K562 (cell line): ENCODE measurements around the gene MALSU1. TPM values are rescaled to one million over a fixed set of nuclear protein-coding genes. Genes with fewer than 3 reads are reported as not detected.

Source experiments
- ATAC-seq: fragments of 200-7000 bp; cut with Tn5 transposase; 3 replicates; pipeline ENCODE4 v1.9.1; 2020; ENCODE audit warnings: moderate library complexity
- BruUV-seq: library from RNA; stranded (reverse); fragments of 400-500 nt; replicated peaks from 2 replicates; lab custom pipeline; 2021; lab: Mats Ljungman, UMichigan
- CTCF ChIA-PET: fragments of 300-600 bp; formaldehyde crosslinking; extraction: SDS; loops from one replicate; lab custom pipeline; 2021; ENCODE audit warnings: low intra/inter-chr PET ratio; lab: Yijun Ruan, JAX
- POLR2A ChIA-PET: fragments of 300-600, 350-650 bp; sonication (Branson Sonifier 250); formaldehyde crosslinking; extraction: SDS; loops from one replicate; lab custom pipeline; 2021; ENCODE audit warnings: antibody characterized with exemption, inconsistent platforms; lab: Yijun Ruan, JAX
- DNase-seq, 4 experiments: peaks; one replicate each; pipeline versions ENCODE4 v3.0.0 to v3.0.0-alpha.2; 2011 to 2018; ENCODE audit warnings: low spot score in 3 of 4, mixed read lengths in 3 of 4; ENCODE audit errors: extremely low read depth in 1 of 4
- FAIRE-seq: peaks from 2 replicates; lab custom pipeline; 2011; peaks lifted over from hg19 to GRCh38; lab: Jason Lieb, UNC
- H2AFZ ChIP-seq: 2 replicates; pipeline ENCODE4 v1.6.0; 2011; ENCODE audit warnings: low read depth, low read length, control low read depth, inconsistent platforms
- H3K27ac ChIP-seq: fragments of 200-600 bp; 3 replicates; pipeline ENCODE4 v1.8.0; 2011; ENCODE audit warnings: low read depth, mild to moderate bottlenecking, control low read depth, inconsistent platforms, low read length, moderate library complexity, mixed read lengths; ENCODE audit errors: extremely low read depth
- H3K27me3 ChIP-seq, 2 experiments: fragments of 300-600 bp in 1 of 2; 2 replicates in 1 of 2; 3 replicates in 1 of 2; pipeline versions ENCODE4 v1.6.0 to v1.8.0; 2011; ENCODE audit warnings: inconsistent platforms in 2 of 2, low read length in 2 of 2, mild to moderate bottlenecking in 1 of 2, mixed read lengths in 1 of 2, moderate library complexity in 1 of 2; ENCODE audit not compliant: control insufficient read depth in 2 of 2, insufficient read depth in 2 of 2
- H3K36me3 ChIP-seq: fragments of 300-600 bp; 3 replicates; pipeline ENCODE4 v1.8.0; 2011; ENCODE audit warnings: mild to moderate bottlenecking, low read length, inconsistent platforms; ENCODE audit not compliant: control insufficient read depth, insufficient read depth
- H3K4me1 ChIP-seq, 2 experiments: fragments of 200-600 bp in 1 of 2; replicated peaks in 1 of 2; 2 replicates in 1 of 2; 3 replicates in 1 of 2; pipeline versions ENCODE4 v1.5.1 to v1.8.0; 2011; ENCODE audit warnings: inconsistent platforms in 2 of 2, low read length in 2 of 2, mild to moderate bottlenecking in 1 of 2, mixed read lengths in 1 of 2, moderate library complexity in 1 of 2; ENCODE audit not compliant: control insufficient read depth in 2 of 2, insufficient read depth in 2 of 2
- H3K4me2 ChIP-seq: 2 replicates; pipeline ENCODE4 v1.6.1; 2011; ENCODE audit warnings: low read length, control low read depth, inconsistent platforms, mixed read lengths; ENCODE audit not compliant: insufficient read depth
- H3K4me3 ChIP-seq: fragments of 200-600 bp; sonication (generic), shearing (Covaris generic); 2 replicates; pipeline ENCODE4 v1.5.1; 2016; ENCODE audit warnings: control low read depth, inconsistent platforms
- H3K79me2 ChIP-seq: fragments of 200-600 bp; 3 replicates; pipeline ENCODE4 v1.8.0; 2011; ENCODE audit warnings: low read length, inconsistent platforms; ENCODE audit not compliant: control insufficient read depth, insufficient read depth
- H3K9ac ChIP-seq, 2 experiments: 2 replicates each; pipeline versions ENCODE4 v1.6.0 to v1.6.1; 2011; ENCODE audit warnings: low read depth in 2 of 2, low read length in 2 of 2, control low read depth in 1 of 2, inconsistent platforms in 1 of 2, mild to moderate bottlenecking in 1 of 2, mixed read lengths in 1 of 2; ENCODE audit not compliant: insufficient read depth in 1 of 2
- H3K9me1 ChIP-seq: one replicate; pipeline ENCODE4 v1.6.0; 2011; ENCODE audit warnings: inconsistent platforms, mild to moderate bottlenecking, low read length, moderate library complexity; ENCODE audit not compliant: control insufficient read depth, insufficient read depth
- H3K9me3 ChIP-seq: replicated peaks from 2 replicates; pipeline ENCODE4 v1.5.1; 2011; ENCODE audit warnings: low read depth, low read length, inconsistent platforms; ENCODE audit not compliant: control insufficient read depth, insufficient read depth
- H4K20me1 ChIP-seq: replicated peaks from 2 replicates; pipeline ENCODE4 v1.6.1; 2011; ENCODE audit warnings: low read length, inconsistent platforms, mixed read lengths; ENCODE audit not compliant: control insufficient read depth, insufficient read depth
- WGBS: fragments of 100-300 bp; shearing (Covaris generic); methylation state at CpG from one replicate; pipeline ENCODE4 v1.1.6; 2016; ENCODE audit warnings: low coverage, mixed read lengths; ENCODE audit not compliant: insufficient coverage; ENCODE audit errors: missing lambda C conversion rate; 5-methylcytosine and 5-hydroxymethylcytosine counted together
- in situ Hi-C: fragments of 300-500 bp; cut with MboI; formaldehyde crosslinking; loops from 4 replicates; pipeline ENCODE4 v1.15.0; 2018; ENCODE audit warnings: inconsistent platforms, mixed read lengths
- intact Hi-C: fragments of 100-400 bp; cut with micrococcal nuclease; formaldehyde crosslinking; loops from 2 replicates; pipeline ENCODE4 v1.14.2; 2022
- polyA plus RNA-seq, 8 experiments: library from polyadenylated mRNA; depleted of rRNA in 4 of 8; stranded (reverse) in 5 of 8; unstranded in 3 of 8; fragments of >200 nt; fragmentation: Nextera tagmentation in 2 of 8; fragmentation: Illumina TruSeq in 1 of 8; extraction: Ambion mirVana in 2 of 8; extraction: Trizol in 1 of 8; gene quantifications; 2 replicates each; pipeline versions ENCODE4 v1.2.1 to v1.2.3, GENCODE V29; 2011 to 2014; ENCODE audit warnings: inconsistent platforms in 1 of 8, missing spikeins in 1 of 8
- total RNA-seq, 7 experiments: library from RNA; depleted of rRNA in 6 of 7; stranded (reverse); fragments of >200 nt in 6 of 7; fragmentation: Illumina TruSeq in 2 of 7; extraction: Trizol in 2 of 7; gene quantifications; 2 replicates each; pipeline versions ENCODE4 v1.2.1 to v1.2.3, GENCODE V29; 2011 to 2021; ENCODE audit warnings: low replicate concordance in 1 of 7
- TF ChIP-seq, protein P1 (sequence below): fragments of 450-650 bp; IDR thresholded peaks from 2 replicates; pipeline ENCODE4 v1.6.1; 2016; ENCODE audit warnings: borderline replicate concordance

Gene MALSU1
- total and polyA plus RNA-seq, 9 of the 15 experiments (the other 6 are each of a cell fraction or from before 2014, with no cell fraction given), result 12.3 to 308 (median 81.2) TPM

GRCh38 chr7:23356726-23357125 lies 57.6 kb downstream of the MALSU1 start:
- POLR2A ChIA-PET, result no interaction called here
- no peaks in the 10 kb centered on the region for H4K20me1 ChIP-seq
- no peak for FAIRE-seq
- TF ChIP-seq, protein P1, sequence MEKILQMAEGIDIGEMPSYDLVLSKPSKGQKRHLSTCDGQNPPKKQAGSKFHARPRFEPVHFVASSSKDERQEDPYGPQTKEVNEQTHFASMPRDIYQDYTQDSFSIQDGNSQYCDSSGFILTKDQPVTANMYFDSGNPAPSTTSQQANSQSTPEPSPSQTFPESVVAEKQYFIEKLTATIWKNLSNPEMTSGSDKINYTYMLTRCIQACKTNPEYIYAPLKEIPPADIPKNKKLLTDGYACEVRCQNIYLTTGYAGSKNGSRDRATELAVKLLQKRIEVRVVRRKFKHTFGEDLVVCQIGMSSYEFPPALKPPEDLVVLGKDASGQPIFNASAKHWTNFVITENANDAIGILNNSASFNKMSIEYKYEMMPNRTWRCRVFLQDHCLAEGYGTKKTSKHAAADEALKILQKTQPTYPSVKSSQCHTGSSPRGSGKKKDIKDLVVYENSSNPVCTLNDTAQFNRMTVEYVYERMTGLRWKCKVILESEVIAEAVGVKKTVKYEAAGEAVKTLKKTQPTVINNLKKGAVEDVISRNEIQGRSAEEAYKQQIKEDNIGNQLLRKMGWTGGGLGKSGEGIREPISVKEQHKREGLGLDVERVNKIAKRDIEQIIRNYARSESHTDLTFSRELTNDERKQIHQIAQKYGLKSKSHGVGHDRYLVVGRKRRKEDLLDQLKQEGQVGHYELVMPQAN, result no peak
- TF ChIP-seq, all 486 proteins: peak for 0
- H3K9me1 ChIP-seq, result no peaks in the 10 kb centered on the region
- DNase-seq (no peak), ATAC-seq (no peak)
- peaks cover 0 to 8% of the 10 kb centered on the region in 2 experiments; a peak in 2 of 5 replicates for H3K4me1 ChIP-seq
- no peak overlapping the region for H3K9ac ChIP-seq
- H3K36me3 ChIP-seq, result peaks cover 40% of the 10 kb centered on the region; the same call in 2 of the 3 replicates
- intact Hi-C loops (loop anchor here (1.0 to 10.0 kb wide), 5 partner anchors 76 to 348 kb away; partner anchors contain the start of gene IGF2BP3), in situ Hi-C loops (no loop called here)
- no peak overlapping the region for H3K4me2 ChIP-seq
- H3K27ac ChIP-seq, result no peak overlapping the region
- no peak overlapping the region for H3K4me3 ChIP-seq
- no TSS peak for BruUV-seq
- H3K9me3 ChIP-seq, result no peaks in the 10 kb centered on the region
- H2AFZ ChIP-seq, result no peak overlapping the region
- H3K79me2 ChIP-seq, result peaks cover 15% of the 10 kb centered on the region; the same call in 1 of the 3 replicates
- 85% methylated on average over 3 of the region's 3 CpGs for WGBS
- CTCF ChIA-PET, result interaction anchor here (0.9 to 2.7 kb wide), 2 partner anchors 188 to 191 kb away, joined by 3 to 25 read pairs; no protein-coding TSS in a partner anchor
- no peaks in the 10 kb centered on the region for H3K27me3 ChIP-seq
